Common myeloid progenitor, CD34-positive (primary cell): Measurements from ENCODE around the gene NOX5.
A peak's percentile ranks its signal among the peaks of the same experiment; 100 is the strongest.

ENCODE experiments used
- CTCF ChIA-PET: fragments of 350-600 bp; sonication (Branson Sonifier 250); formaldehyde crosslinking; loops from one replicate; lab custom pipeline; 2021; ENCODE audit warnings: antibody characterized with exemption; lab: Charles Lee
- POLR2A ChIA-PET: fragments of 350-600 bp; sonication (Branson Sonifier 250); formaldehyde crosslinking; loops from one replicate; lab custom pipeline; 2021; ENCODE audit warnings: antibody characterized with exemption; lab: Charles Lee
- DNase-seq, 3 donors: peaks; one replicate each; pipeline versions ENCODE4 v3.0.0 to v3.0.0-alpha.2; 2013
- H3K27ac ChIP-seq, 2 experiments: 1 replicate in 1 of 2; 2 replicates in 1 of 2; pipeline ENCODE4 v1.7.0; 2013; ENCODE audit warnings: inconsistent platforms in 2 of 2, low read length in 2 of 2, mild to moderate bottlenecking in 2 of 2, low read depth in 1 of 2, moderate library complexity in 1 of 2; ENCODE audit not compliant: severe bottlenecking in 2 of 2, insufficient read depth in 1 of 2, poor library complexity in 1 of 2
- H3K27me3 ChIP-seq, 5 experiments: replicated peaks in 2 of 5; 1 replicate in 3 of 5; 2 replicates in 2 of 5; pipeline versions ENCODE4 v1.6.1 to v1.7.0; 2013; ENCODE audit warnings: low read length in 4 of 5, mild to moderate bottlenecking in 2 of 5, moderate library complexity in 2 of 5, inconsistent platforms in 1 of 5; ENCODE audit not compliant: insufficient read depth in 5 of 5, control insufficient read depth in 4 of 5
- H3K36me3 ChIP-seq, 4 experiments: 1 replicate in 2 of 4; 2 replicates in 2 of 4; pipeline versions ENCODE4 v1.6.1 to v1.7.0; 2013; ENCODE audit warnings: low read length in 3 of 4, control low read depth in 1 of 4, mild to moderate bottlenecking in 1 of 4; ENCODE audit not compliant: control insufficient read depth in 4 of 4, insufficient read depth in 4 of 4
- H3K4me1 ChIP-seq, 4 experiments: 1 replicate in 3 of 4; 2 replicates in 1 of 4; pipeline versions ENCODE4 v1.6.1 to v1.7.1; 2013; ENCODE audit warnings: low read length in 3 of 4, mild to moderate bottlenecking in 3 of 4, control low read depth in 1 of 4, inconsistent platforms in 1 of 4, moderate library complexity in 1 of 4; ENCODE audit not compliant: control insufficient read depth in 4 of 4, insufficient read depth in 4 of 4; ENCODE audit errors: control extremely low read depth in 1 of 4
- H3K4me3 ChIP-seq, 7 experiments: 1 replicate in 4 of 7; 2 replicates in 3 of 7; pipeline versions ENCODE4 v1.5.1 to v1.7.0; 2013; ENCODE audit warnings: mild to moderate bottlenecking in 7 of 7, low read length in 6 of 7, moderate library complexity in 6 of 7, inconsistent platforms in 2 of 7, low read depth in 2 of 7, control low read depth in 1 of 7; ENCODE audit not compliant: insufficient read depth in 4 of 7, control insufficient read depth in 1 of 7; ENCODE audit errors: extremely low read depth in 1 of 7
- H3K9me3 ChIP-seq, 5 experiments: 1 replicate in 4 of 5; 2 replicates in 1 of 5; pipeline versions ENCODE4 v1.6.1 to v1.7.1; 2013; ENCODE audit warnings: low read length in 4 of 5, mild to moderate bottlenecking in 2 of 5, inconsistent platforms in 1 of 5, low read depth in 1 of 5, moderate library complexity in 1 of 5; ENCODE audit not compliant: control insufficient read depth in 4 of 5, insufficient read depth in 2 of 5; ENCODE audit errors: control extremely low read depth in 1 of 5
- WGBS: methylation state at CpG from one replicate; pipeline ENCODE4 v1.1.5; 2013; ENCODE audit not compliant: insufficient coverage; 5-methylcytosine and 5-hydroxymethylcytosine counted together

Gene NOX5

GRCh38 chr15:68984586-68984985 lies 29.9 kb upstream of the NOX5 start:
- Histone ChIP-seq H3K27me3 (no peaks in the 10 kb centered on the region), H3K9me3 (no peaks in the 10 kb centered on the region), H3K4me1 (no peaks in the 10 kb centered on the region), H3K36me3 (no peaks in the 10 kb centered on the region), H3K27ac (peak overlapping the region in 1 of 2 experiments; percentile 46), H3K4me3 (no peak overlapping the region)
- no CpG with 5 or more reads among the region's 3 CpGs for WGBS
- peak in 1 of 3 donors; percentile 10 for DNase-seq
- CTCF ChIA-PET, result no interaction called here
- POLR2A ChIA-PET, result no interaction called here

DNA sequence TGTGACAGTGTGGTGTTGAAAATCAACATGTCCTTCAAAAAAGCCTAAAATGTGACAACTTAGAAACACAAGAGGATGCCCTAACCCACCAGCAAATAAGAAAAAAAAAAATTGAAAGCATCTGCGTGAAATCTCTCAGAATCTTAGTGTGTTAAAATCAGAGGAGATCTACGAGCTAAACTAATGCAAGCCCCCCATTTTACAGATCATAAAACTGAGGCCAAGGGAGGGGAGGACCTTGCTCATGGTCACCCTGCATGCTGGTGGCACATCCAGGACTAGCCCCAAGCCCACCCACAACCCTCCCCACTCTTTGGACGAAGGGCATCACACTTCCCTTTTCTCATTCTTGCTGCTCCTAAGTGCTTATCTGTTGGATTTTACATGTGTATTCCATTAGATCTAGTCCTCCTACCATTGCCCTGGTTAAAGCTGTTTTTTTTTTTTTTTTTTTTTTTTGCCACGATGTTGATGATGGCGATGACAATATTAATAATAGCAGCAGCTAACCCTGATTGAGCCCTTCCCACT lies 29.1 kb upstream of the NOX5 start:
- Histone ChIP-seq H3K27me3 (no peaks in the 10 kb centered on the region), H3K9me3 (no peaks in the 10 kb centered on the region), H3K4me3 (no peak overlapping the region), H3K4me1 (no peaks in the 10 kb centered on the region), H3K27ac (no peak overlapping the region), H3K36me3 (no peaks in the 10 kb centered on the region)
- no CpG with 5 or more reads among the region's 5 CpGs for WGBS
- DNase-seq, result peak in 2 of 3 donors; percentile 31 to 45
- POLR2A ChIA-PET, result no interaction called here
- CTCF ChIA-PET, result interaction anchor here (1.0 kb wide), 1 partner anchor 61 kb away, joined by 3 read pairs; no protein-coding TSS in a partner anchor

DNA sequence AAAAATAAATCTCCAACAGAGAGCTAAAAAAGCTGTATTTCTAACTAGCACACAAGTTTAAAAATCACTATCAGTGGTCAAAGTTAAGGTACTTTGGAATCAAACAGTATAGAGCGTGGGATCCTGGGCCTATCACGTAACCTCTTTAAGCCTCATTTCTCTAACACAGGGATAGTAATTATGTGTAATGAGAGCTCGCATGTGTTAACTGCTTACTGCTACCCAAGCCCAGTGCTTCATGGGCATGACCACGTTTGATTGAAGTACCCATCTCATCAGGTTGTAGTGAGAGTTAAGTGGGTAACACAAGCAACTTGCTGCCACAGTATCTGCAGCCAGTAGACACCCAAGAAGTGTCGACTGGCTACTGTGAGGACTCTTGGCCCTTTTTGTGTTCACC lies 28.2 kb upstream of the NOX5 start:
- 100% methylated on average over 5 of the region's 5 CpGs for WGBS
- ChIA-PET CTCF (interaction anchor here (1.0 kb wide), 1 partner anchor 62 kb away, joined by 3 read pairs; no protein-coding TSS in a partner anchor), POLR2A (no interaction called here)
- Histone ChIP-seq H3K4me3 (no peak overlapping the region), H3K27ac (no peak overlapping the region), H3K9me3 (no peaks in the 10 kb centered on the region), H3K36me3 (no peaks in the 10 kb centered on the region), H3K27me3 (no peaks in the 10 kb centered on the region), H3K4me1 (no peaks in the 10 kb centered on the region)
- no peak for DNase-seq

- POLR2A ChIA-PET, result no interaction called here
- Histone ChIP-seq H3K4me1 (no peaks in the 10 kb centered on the region), H3K27me3 (no peaks in the 10 kb centered on the region), H3K9me3 (peaks cover 0 to 1% (median 0%) of the 10 kb centered on the region in 5 experiments), H3K36me3 (no peaks in the 10 kb centered on the region), H3K27ac (no peak overlapping the region), H3K4me3 (no peak overlapping the region)
- no peak for DNase-seq
- CTCF ChIA-PET, result no interaction called here
- whole genome bisulfite sequencing, result 85% methylated on average over 6 of the region's 6 CpGs
Observed at GRCh38 chr15:68987120-68987519, 27.4 kb upstream of the NOX5 start.

- Histone ChIP-seq H3K9me3 (peaks cover 0 to 1% (median 0%) of the 10 kb centered on the region in 5 experiments), H3K4me3 (no peak overlapping the region), H3K27me3 (no peaks in the 10 kb centered on the region), H3K27ac (no peak overlapping the region), H3K4me1 (no peaks in the 10 kb centered on the region), H3K36me3 (no peaks in the 10 kb centered on the region)
- ChIA-PET CTCF (no interaction called here), POLR2A (no interaction called here)
- no peak for DNase-seq
- 0% methylated on average over 1 of the region's 1 CpG for WGBS
Observed at GRCh38 chr15:68987676-68988075, 26.8 kb upstream of the NOX5 start.

- H3K27ac ChIP-seq, result no peak overlapping the region
- peaks cover 0 to 1% (median 0%) of the 10 kb centered on the region in 5 experiments for H3K9me3 ChIP-seq
- H3K36me3 ChIP-seq, result no peaks in the 10 kb centered on the region
- H3K27me3 ChIP-seq, result no peaks in the 10 kb centered on the region
- CTCF ChIA-PET, result interaction anchor here (0.6 kb wide), 1 partner anchor 1397 kb away, joined by 3 read pairs; no protein-coding TSS in a partner anchor
- POLR2A ChIA-PET, result no interaction called here
- H3K4me3 ChIP-seq, result no peak overlapping the region
- no peaks in the 10 kb centered on the region for H3K4me1 ChIP-seq
- WGBS, result 95% methylated on average over 2 of the region's 2 CpGs
- no peak for DNase-seq
Observed at GRCh38 chr15:68989541-68990230, 24.8 kb upstream of the NOX5 start.

DNA sequence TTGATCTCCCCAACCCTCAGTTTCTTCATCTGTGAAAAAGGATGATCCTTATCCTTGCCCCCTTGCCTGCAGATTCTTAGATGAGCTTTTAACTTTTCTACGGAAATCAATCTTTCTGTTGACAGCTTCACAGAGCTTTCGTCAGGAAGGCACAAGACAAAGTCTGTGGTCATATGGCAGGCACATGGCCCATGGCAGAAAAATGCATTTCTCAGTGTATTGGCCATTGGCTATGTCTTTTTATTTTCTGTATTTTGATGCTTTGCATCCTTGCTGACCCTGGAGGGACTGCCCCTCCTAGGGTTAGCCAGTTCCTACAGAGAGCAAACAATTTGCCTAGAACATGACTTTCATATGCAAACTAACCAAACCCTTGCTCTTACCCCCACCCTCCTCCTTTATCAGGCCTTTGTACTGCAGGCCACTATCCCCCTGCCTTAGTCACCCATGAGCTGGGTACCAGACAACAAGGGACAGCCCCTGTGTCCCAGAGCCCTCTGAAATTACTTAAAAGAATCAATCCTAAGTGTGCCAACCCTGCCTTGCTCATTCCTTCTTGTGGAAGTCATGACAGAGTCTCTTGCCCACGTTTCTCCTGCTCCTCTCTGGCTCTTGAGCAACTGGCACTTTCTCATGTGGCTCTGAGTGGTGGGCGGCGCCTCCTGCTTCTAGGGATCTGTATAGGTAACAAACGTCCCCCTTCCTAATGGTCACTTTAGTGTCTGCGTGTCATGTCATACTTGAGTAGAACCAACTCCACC lies 24.1 kb upstream of the NOX5 start:
- no peaks in the 10 kb centered on the region for H3K36me3 ChIP-seq
- WGBS, result 88% methylated on average over 7 of the region's 7 CpGs
- no peak for DNase-seq
- no peaks in the 10 kb centered on the region for H3K4me1 ChIP-seq
- no peak overlapping the region for H3K4me3 ChIP-seq
- H3K27ac ChIP-seq, result no peak overlapping the region
- ChIA-PET POLR2A (no interaction called here), CTCF (no interaction called here)
- H3K27me3 ChIP-seq, result no peaks in the 10 kb centered on the region
- peaks cover 0 to 1% (median 0%) of the 10 kb centered on the region in 5 experiments for H3K9me3 ChIP-seq
